Measurements from ENCODE around the gene SYNJ1.

The SYNJ1 gene

DNA sequence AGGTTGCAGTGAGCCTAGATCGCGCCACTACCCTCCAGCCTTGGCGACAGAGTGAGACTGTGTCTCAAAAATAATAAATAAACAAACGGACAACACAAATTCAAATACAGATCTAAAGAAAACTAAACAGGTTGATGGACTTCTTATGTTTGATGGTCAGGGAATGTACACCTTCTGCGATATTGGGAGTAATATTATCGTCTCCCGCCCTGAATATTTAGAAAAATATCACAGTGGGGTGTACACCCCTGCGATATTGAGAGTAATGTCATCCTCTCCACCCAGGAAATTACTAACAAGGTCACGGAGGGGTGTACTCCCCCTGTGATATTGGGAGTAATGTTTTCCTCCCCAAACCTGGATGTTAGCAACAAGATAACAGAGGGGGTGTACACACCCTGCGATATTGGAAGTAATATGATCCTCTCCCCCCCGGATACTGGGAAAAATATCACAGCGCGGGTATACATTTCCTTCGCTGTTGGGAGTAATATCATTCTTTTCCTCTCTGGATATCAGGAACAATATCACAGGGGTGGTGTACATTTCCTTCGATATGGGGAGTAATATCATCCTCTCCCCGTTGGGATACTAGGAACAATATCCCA is 114.3 kb downstream of the SYNJ1 start:
- H3F3A ChIP-seq (ENCODE audit: control insufficient read depth, insufficient read depth): peaks cover 3% of the 10 kb centered on the region
- H3K9me2 ChIP-seq (replicated peaks; ENCODE audit: control insufficient read depth, low read length): no peaks in the 10 kb centered on the region
- peaks cover 16% of the 10 kb centered on the region for H3K4me1 ChIP-seq (ENCODE audit: control insufficient read depth, low read length)
- no peaks in the 10 kb centered on the region for H4K20me1 ChIP-seq (ENCODE audit: control insufficient read depth, insufficient read depth, low read depth, low read length)
- H3K4me3 ChIP-seq (ENCODE audit: low read length): peak overlapping the region; percentile 98
- no peaks in the 10 kb centered on the region for H3K9me3 ChIP-seq (ENCODE audit: control insufficient read depth, insufficient read depth, low read length)
- peaks cover 28% of the 10 kb centered on the region for H3K79me2 ChIP-seq (ENCODE audit: control insufficient read depth, low read length)
- no peaks in the 10 kb centered on the region for H3K27me3 ChIP-seq (ENCODE audit: control insufficient read depth, low read length)
- H3K4me2 ChIP-seq (ENCODE audit: low read length): peak overlapping the region; percentile 96
- peaks cover 26% of the 10 kb centered on the region for H3K36me3 ChIP-seq (ENCODE audit: control insufficient read depth, low read length)
- no peak for TF ChIP-seq EZH2phosphoT487 (IDR thresholded peaks at IDR 0.05; ENCODE audit: borderline replicate concordance, low read length)
- TF ChIP-seq, protein P1, sequence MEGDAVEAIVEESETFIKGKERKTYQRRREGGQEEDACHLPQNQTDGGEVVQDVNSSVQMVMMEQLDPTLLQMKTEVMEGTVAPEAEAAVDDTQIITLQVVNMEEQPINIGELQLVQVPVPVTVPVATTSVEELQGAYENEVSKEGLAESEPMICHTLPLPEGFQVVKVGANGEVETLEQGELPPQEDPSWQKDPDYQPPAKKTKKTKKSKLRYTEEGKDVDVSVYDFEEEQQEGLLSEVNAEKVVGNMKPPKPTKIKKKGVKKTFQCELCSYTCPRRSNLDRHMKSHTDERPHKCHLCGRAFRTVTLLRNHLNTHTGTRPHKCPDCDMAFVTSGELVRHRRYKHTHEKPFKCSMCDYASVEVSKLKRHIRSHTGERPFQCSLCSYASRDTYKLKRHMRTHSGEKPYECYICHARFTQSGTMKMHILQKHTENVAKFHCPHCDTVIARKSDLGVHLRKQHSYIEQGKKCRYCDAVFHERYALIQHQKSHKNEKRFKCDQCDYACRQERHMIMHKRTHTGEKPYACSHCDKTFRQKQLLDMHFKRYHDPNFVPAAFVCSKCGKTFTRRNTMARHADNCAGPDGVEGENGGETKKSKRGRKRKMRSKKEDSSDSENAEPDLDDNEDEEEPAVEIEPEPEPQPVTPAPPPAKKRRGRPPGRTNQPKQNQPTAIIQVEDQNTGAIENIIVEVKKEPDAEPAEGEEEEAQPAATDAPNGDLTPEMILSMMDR (IDR thresholded peaks at IDR 0.05; ENCODE audit: low read depth, low read length, poor library complexity, severe bottlenecking): no peak
- no peak overlapping the region for H3K27ac ChIP-seq (ENCODE audit: low read depth, low read length)

DNA sequence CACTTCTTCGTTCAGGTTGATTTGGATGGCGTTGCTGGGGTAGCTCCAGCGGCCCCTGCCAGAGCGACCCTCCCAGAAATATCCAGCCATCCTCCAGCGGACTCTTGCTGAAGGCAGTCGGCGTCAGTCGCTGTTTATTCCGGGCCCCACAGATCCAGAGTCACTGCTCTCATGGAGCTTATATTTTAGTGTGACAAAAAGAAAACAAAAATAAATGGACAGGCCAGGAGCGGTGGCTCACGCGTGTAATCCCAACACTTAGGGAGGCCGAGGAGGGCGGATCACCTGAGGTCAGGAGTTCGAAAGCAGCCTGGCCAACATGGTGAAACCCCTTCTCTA is 114.8 kb downstream of the SYNJ1 start:
- Histone ChIP-seq H3K4me1 (ENCODE audit: control insufficient read depth, low read length) (peaks cover 16% of the 10 kb centered on the region), H3K9me2 (replicated peaks; ENCODE audit: control insufficient read depth, low read length) (no peaks in the 10 kb centered on the region), H3K4me2 (ENCODE audit: low read length) (peak overlapping the region; percentile 96), H3K27ac (ENCODE audit: low read depth, low read length) (peak overlapping the region; percentile 85), H3K79me2 (ENCODE audit: control insufficient read depth, low read length) (peaks cover 28% of the 10 kb centered on the region), H3K27me3 (ENCODE audit: control insufficient read depth, low read length) (no peaks in the 10 kb centered on the region), H3K36me3 (ENCODE audit: control insufficient read depth, low read length) (peaks cover 29% of the 10 kb centered on the region), H3K9me3 (ENCODE audit: control insufficient read depth, insufficient read depth, low read length) (no peaks in the 10 kb centered on the region), H4K20me1 (ENCODE audit: control insufficient read depth, insufficient read depth, low read depth, low read length) (no peaks in the 10 kb centered on the region), H3K4me3 (ENCODE audit: low read length) (peak overlapping the region; percentile 98), H3F3A (ENCODE audit: control insufficient read depth, insufficient read depth) (peaks cover 3% of the 10 kb centered on the region)
- TF ChIP-seq, protein P1 (IDR thresholded peaks at IDR 0.05; ENCODE audit: low read depth, low read length, poor library complexity, severe bottlenecking): no peak

DNA sequence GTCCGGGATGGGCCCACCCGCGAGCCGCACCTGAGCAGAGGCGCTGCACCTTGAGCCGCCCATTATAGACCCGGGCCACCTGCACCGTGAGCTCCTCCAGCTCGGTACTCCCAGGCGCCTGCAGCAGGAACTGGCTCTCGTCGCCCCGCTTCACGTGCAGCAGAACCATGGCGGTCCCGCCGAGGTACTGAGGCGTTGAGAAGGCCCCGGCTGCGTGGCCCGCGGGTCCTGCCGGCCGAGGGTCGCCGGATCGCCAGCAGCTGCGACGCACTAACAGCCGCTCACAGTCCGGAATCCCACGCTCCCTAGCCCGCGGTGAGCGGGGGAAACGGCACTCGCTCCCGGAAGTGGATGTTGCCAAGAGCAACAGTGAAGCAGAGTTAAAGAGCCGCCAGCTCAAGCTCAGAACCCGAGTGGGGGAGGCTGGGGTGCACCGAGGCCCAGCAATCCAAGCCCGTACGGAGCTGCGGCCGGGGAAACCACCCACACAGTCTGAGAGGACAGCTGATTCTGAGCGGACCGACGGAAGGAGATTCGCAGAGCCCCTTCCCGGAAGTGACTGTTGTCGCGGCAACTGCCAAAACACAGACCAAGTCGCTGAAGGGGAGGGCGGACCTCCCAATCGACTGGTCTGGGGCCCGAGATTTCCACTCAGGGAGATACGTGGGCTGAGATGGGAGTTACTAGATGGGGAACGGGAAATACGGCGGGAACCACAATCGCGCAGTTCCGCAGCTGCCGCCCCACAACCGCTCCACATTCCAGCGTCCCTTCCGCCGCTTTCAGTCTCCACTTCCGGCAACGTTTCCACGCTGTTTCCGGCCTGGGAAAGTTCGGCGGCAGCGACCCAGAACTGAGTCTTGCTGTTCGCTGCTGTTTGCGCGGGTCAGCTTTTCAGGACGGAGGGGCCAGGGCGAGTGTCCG is 115.5 kb downstream of the SYNJ1 start, which contains the start of gene CFAP298:
Gene CFAP298, minus strand, starts transcription at position 303 of the 924 bp plus-strand sequence. Its CDS starts 134 bp downstream, at position 169.
- peak within 1 kb of the TSS; percentile 98 for H3K4me3 ChIP-seq (ENCODE audit: low read length)
- H3K27ac ChIP-seq (ENCODE audit: low read depth, low read length): peak within 1 kb of the TSS; percentile 85
- peaks cover 16% of the 10 kb centered on the region for H3K4me1 ChIP-seq (ENCODE audit: control insufficient read depth, low read length)
- H3K79me2 ChIP-seq (ENCODE audit: control insufficient read depth, low read length): peaks cover 28% of the 10 kb centered on the region
- no peaks in the 10 kb centered on the region for H3K27me3 ChIP-seq (ENCODE audit: control insufficient read depth, low read length)
- peaks cover 3% of the 10 kb centered on the region for H3F3A ChIP-seq (ENCODE audit: control insufficient read depth, insufficient read depth)
- no peaks in the 10 kb centered on the region for H3K9me3 ChIP-seq (ENCODE audit: control insufficient read depth, insufficient read depth, low read length)
- no peak for TF ChIP-seq EZH2phosphoT487 (IDR thresholded peaks at IDR 0.05; ENCODE audit: borderline replicate concordance, low read length)
- TF ChIP-seq, protein P1 (IDR thresholded peaks at IDR 0.05; ENCODE audit: low read depth, low read length, poor library complexity, severe bottlenecking): no peak
- no peaks in the 10 kb centered on the region for H4K20me1 ChIP-seq (ENCODE audit: control insufficient read depth, insufficient read depth, low read depth, low read length)
- H3K4me2 ChIP-seq (ENCODE audit: low read length): peak within 1 kb of the TSS; percentile 96
- H3K9me2 ChIP-seq (replicated peaks; ENCODE audit: control insufficient read depth, low read length): no peaks in the 10 kb centered on the region
- peaks cover 35% of the 10 kb centered on the region for H3K36me3 ChIP-seq (ENCODE audit: control insufficient read depth, low read length)
